Hepatocyte (in vitro differentiated cells): ENCODE results near the gene S100A16. TPM values are rescaled to one million over a fixed set of nuclear protein-coding genes. Genes with fewer than 3 reads are reported as not detected.

Experiments
- DNase-seq: peaks from one replicate; pipeline ENCODE4 v3.0.0-alpha.2; 2016; ENCODE audit warnings: low spot score
- H2AFZ ChIP-seq: fragments of 200-600 bp; sonication (generic); 2 replicates; pipeline ENCODE4 v1.6.0; 2016; ENCODE audit warnings: antibody characterized with exemption, mild to moderate bottlenecking
- H3K27ac ChIP-seq: fragments of 200-600 bp; sonication (generic); 2 replicates; pipeline ENCODE4 v1.5.1; 2016; ENCODE audit warnings: mild to moderate bottlenecking
- H3K27me3 ChIP-seq: fragments of 200-600 bp; sonication (generic); 2 replicates; pipeline ENCODE4 v1.6.1; 2016
- H3K36me3 ChIP-seq: fragments of 200-600 bp; sonication (generic); replicated peaks from 2 replicates; pipeline ENCODE4 v1.5.1; 2016; ENCODE audit warnings: low read depth; ENCODE audit not compliant: insufficient read depth
- H3K4me1 ChIP-seq: fragments of 200-600 bp; sonication (generic); 2 replicates; pipeline ENCODE4 v1.5.1; 2016; ENCODE audit warnings: mild to moderate bottlenecking, moderate library complexity; ENCODE audit not compliant: insufficient read depth
- H3K4me2 ChIP-seq: fragments of 200-600 bp; sonication (generic); 2 replicates; pipeline ENCODE4 v1.6.0; 2016
- H3K4me3 ChIP-seq: fragments of 200-600 bp; sonication (generic); 2 replicates; pipeline ENCODE4 v1.5.1; 2016; ENCODE audit warnings: mild to moderate bottlenecking
- H3K79me2 ChIP-seq: fragments of 200-600 bp; sonication (generic); 2 replicates; pipeline ENCODE4 v1.6.0; 2017; ENCODE audit warnings: mild to moderate bottlenecking
- H3K9me2 ChIP-seq: fragments of 200-600 bp; sonication (generic); replicated peaks from 2 replicates; pipeline ENCODE4 v1.6.0; 2017; ENCODE audit warnings: mild to moderate bottlenecking; ENCODE audit not compliant: insufficient read depth
- H3K9me3 ChIP-seq: fragments of 200-600 bp; sonication (generic); 2 replicates; pipeline ENCODE4 v1.5.1; 2016; ENCODE audit warnings: low read depth, mild to moderate bottlenecking
- H4K20me1 ChIP-seq: fragments of 200-600 bp; sonication (generic); 2 replicates; pipeline ENCODE4 v1.6.0; 2016; ENCODE audit warnings: mild to moderate bottlenecking; ENCODE audit not compliant: insufficient read depth, poor library complexity, severe bottlenecking
- CTCF ChIP-seq: fragments of 200-600 bp; sonication (generic); IDR thresholded peaks from 2 replicates; pipeline ENCODE4 v1.5.1; 2016; ENCODE audit warnings: antibody characterized with exemption, mild to moderate bottlenecking; ENCODE audit not compliant: poor library complexity
- EZH2 ChIP-seq: fragments of 200-600 bp; sonication (generic); IDR thresholded peaks from 2 replicates; pipeline ENCODE4 v1.6.1; 2016; ENCODE audit warnings: antibody characterized with exemption, mild to moderate bottlenecking, borderline replicate concordance
- EZH2phosphoT487 ChIP-seq: fragments of 200-600 bp; sonication (generic); IDR thresholded peaks from one replicate; pipeline ENCODE4 v1.6.1; 2018; ENCODE audit warnings: antibody characterized with exemption, mild to moderate bottlenecking, low read depth, moderate library complexity; ENCODE audit not compliant: unreplicated experiment, severe bottlenecking
- WGBS: methylation state at CpG from one replicate; pipeline ENCODE4 v1.1.6; 2016; ENCODE audit warnings: low lambda C conversion rate; ENCODE audit errors: missing lambda C conversion rate; 5-methylcytosine and 5-hydroxymethylcytosine counted together
- polyA plus RNA-seq: library from polyadenylated mRNA; unstranded; fragments of >200 nt; fragmentation: Nextera tagmentation; extraction: Ambion mirVana; gene quantifications from 2 replicates; pipeline ENCODE4 v1.2.1, GENCODE V29; 2016
- total RNA-seq: library from RNA; depleted of rRNA; stranded (reverse); fragments of >200 nt; gene quantifications from 2 replicates; pipeline ENCODE4 v1.2.3, GENCODE V29; 2014

The S100A16 gene
- total and polyA plus RNA-seq, 2 experiments from 2014 or later, result 103 to 155 TPM

GRCh38 chr1:153624965-153625611 lies 12.2 kb upstream of the S100A16 start:
- Histone ChIP-seq H3K27ac (no peak overlapping the region), H4K20me1 (no peaks in the 10 kb centered on the region), H3K4me2 (peak overlapping the region; percentile 96), H3K79me2 (peaks cover 15% of the 10 kb centered on the region), H3K4me3 (no peak overlapping the region), H3K9me2 (no peaks in the 10 kb centered on the region), H3K27me3 (no peaks in the 10 kb centered on the region), H3K36me3 (no peaks in the 10 kb centered on the region), H2AFZ (no peak overlapping the region), H3K9me3 (no peaks in the 10 kb centered on the region), H3K4me1 (peaks cover 25% of the 10 kb centered on the region)
- TF ChIP-seq EZH2 (no peak), CTCF (no peak), EZH2phosphoT487 (no peak)
- WGBS, result 79% methylated on average over 10 of the region's 10 CpGs
- no peak for DNase-seq

GRCh38 chr1:153623101-153623500 lies 10.2 kb upstream of the S100A16 start:
- no peaks in the 10 kb centered on the region for H3K9me2 ChIP-seq
- H3K9me3 ChIP-seq, result no peaks in the 10 kb centered on the region
- no peaks in the 10 kb centered on the region for H3K27me3 ChIP-seq
- H2AFZ ChIP-seq, result no peak overlapping the region
- H3K27ac ChIP-seq, result no peak overlapping the region
- H3K79me2 ChIP-seq, result peaks cover 15% of the 10 kb centered on the region
- H4K20me1 ChIP-seq, result no peaks in the 10 kb centered on the region
- TF ChIP-seq EZH2phosphoT487 (no peak), EZH2 (no peak), CTCF (no peak)
- 84% methylated on average over 7 of the region's 7 CpGs for WGBS
- H3K4me1 ChIP-seq, result peaks cover 24% of the 10 kb centered on the region
- no peaks in the 10 kb centered on the region for H3K36me3 ChIP-seq
- no peak overlapping the region for H3K4me3 ChIP-seq
- no peak overlapping the region for H3K4me2 ChIP-seq
- DNase-seq, result no peak

- 92% methylated on average over 6 of the region's 6 CpGs for WGBS
- Histone ChIP-seq H2AFZ (no peak overlapping the region), H3K4me1 (peaks cover 20% of the 10 kb centered on the region), H3K9me3 (no peaks in the 10 kb centered on the region), H3K27me3 (no peaks in the 10 kb centered on the region), H3K4me3 (no peak overlapping the region), H3K9me2 (no peaks in the 10 kb centered on the region), H3K4me2 (no peak overlapping the region), H4K20me1 (no peaks in the 10 kb centered on the region), H3K36me3 (no peaks in the 10 kb centered on the region), H3K27ac (no peak overlapping the region), H3K79me2 (peaks cover under 1% of the 10 kb centered on the region)
- DNase-seq, result no peak
- TF ChIP-seq EZH2phosphoT487, result no peak
- TF ChIP-seq CTCF, result no peak
- TF ChIP-seq EZH2, result no peak
Measured at GRCh38 chr1:153619171-153619570, 6.2 kb upstream of the S100A16 start.

GRCh38 chr1:153617663-153618062 lies 4.7 kb upstream of the S100A16 start:
- Histone ChIP-seq H3K9me2 (no peaks in the 10 kb centered on the region), H3K27ac (peak overlapping the region; percentile 87), H3K79me2 (peaks cover 10% of the 10 kb centered on the region), H2AFZ (no peak overlapping the region), H3K4me1 (peaks cover 34% of the 10 kb centered on the region), H3K9me3 (no peaks in the 10 kb centered on the region), H3K4me2 (no peak overlapping the region), H3K4me3 (no peak overlapping the region), H3K27me3 (no peaks in the 10 kb centered on the region), H3K36me3 (no peaks in the 10 kb centered on the region), H4K20me1 (no peaks in the 10 kb centered on the region)
- WGBS, result 71% methylated on average over 6 of the region's 6 CpGs
- DNase-seq, result peak; percentile 69
- no peak for TF ChIP-seq EZH2
- TF ChIP-seq CTCF, result peak; percentile 53
- no peak for TF ChIP-seq EZH2phosphoT487
